Panc1 (cell line): ENCODE measurements around the gene FCAMR. TPM values are rescaled to one million over a fixed set of nuclear protein-coding genes. Genes with fewer than 3 reads are reported as not detected.
A peak's percentile ranks its signal among the peaks of the same experiment; 100 is the strongest.

Experiments
- ATAC-seq: fragments of 200-7000 bp; cut with Tn5 transposase; 2 replicates; pipeline ENCODE4 v1.9.1; 2020; ENCODE audit warnings: mild to moderate bottlenecking, moderate library complexity
- BruUV-seq: library from RNA; stranded (reverse); fragments of 400-500 nt; replicated peaks from 2 replicates; lab custom pipeline; 2021; lab: Mats Ljungman, UMichigan
- CTCF ChIA-PET: fragments of 300-600 bp; sonication (Branson Sonifier 250); formaldehyde crosslinking; loops from one replicate; lab custom pipeline; 2022; ENCODE audit warnings: antibody characterized with exemption; lab: Charles Lee
- POLR2A ChIA-PET: fragments of 300-600 bp; sonication (Branson Sonifier 250); formaldehyde crosslinking; loops from one replicate; lab custom pipeline; 2022; ENCODE audit warnings: antibody characterized with exemption; lab: Charles Lee
- DNase-seq: peaks from one replicate; pipeline ENCODE4 v3.0.0-alpha.2; 2010; ENCODE audit warnings: low read depth, low spot score
- H3K27ac ChIP-seq: 2 replicates; pipeline ENCODE4 v1.5.1; 2011; ENCODE audit warnings: mild to moderate bottlenecking, low read length, inconsistent platforms
- H3K27me3 ChIP-seq: fragments of 200-500 bp; sonication (Bioruptor generic); 2 replicates; pipeline ENCODE4 v1.6.0; 2014; ENCODE audit warnings: low read length, inconsistent platforms; ENCODE audit not compliant: control insufficient read depth, insufficient read depth
- H3K36me3 ChIP-seq: fragments of 200-500 bp; sonication (Bioruptor generic); 2 replicates; pipeline ENCODE4 v1.5.1; 2014; ENCODE audit warnings: inconsistent platforms, mild to moderate bottlenecking, low read length, moderate library complexity; ENCODE audit not compliant: control insufficient read depth, insufficient read depth
- H3K4me1 ChIP-seq: 2 replicates; pipeline ENCODE4 v1.5.1; 2011; ENCODE audit warnings: inconsistent platforms, mild to moderate bottlenecking, low read length, moderate library complexity; ENCODE audit not compliant: control insufficient read depth, insufficient read depth
- H3K4me3 ChIP-seq, 2 experiments: 2 replicates each; pipeline ENCODE4 v1.5.1; 2011 to 2012; ENCODE audit warnings: low read depth in 2 of 2, low read length in 2 of 2, mild to moderate bottlenecking in 2 of 2, inconsistent platforms in 1 of 2, moderate library complexity in 1 of 2
- H3K9me3 ChIP-seq: fragments of 200-500 bp; sonication (Bioruptor generic); 2 replicates; pipeline ENCODE4 v1.5.1; 2014; ENCODE audit warnings: low read depth, mild to moderate bottlenecking, inconsistent platforms, low read length, moderate library complexity; ENCODE audit not compliant: control insufficient read depth, insufficient read depth
- POLR2AphosphoS5 ChIP-seq: IDR thresholded peaks from 2 replicates; pipeline ENCODE4 v1.6.1; 2012; ENCODE audit warnings: mild to moderate bottlenecking, low read depth, low read length, moderate library complexity
- SIN3A ChIP-seq: IDR thresholded peaks from 2 replicates; pipeline ENCODE4 v1.6.1; 2012; ENCODE audit warnings: low read depth, mild to moderate bottlenecking, low read length, moderate library complexity, borderline replicate concordance; ENCODE audit not compliant: insufficient read depth
- TCF7L2 ChIP-seq: IDR thresholded peaks from 2 replicates; pipeline ENCODE4 v1.6.1; 2011; ENCODE audit warnings: mild to moderate bottlenecking, low read depth, low read length, inconsistent platforms
- in situ Hi-C: cut with HindIII; loops from 2 replicates; pipeline ENCODE4 v1.10.0; 2016; ENCODE audit warnings: low sequenced_read_pairs, low pct_unique_long_range_greater_than_20kb
- intact Hi-C: fragments of 100-400 bp; cut with micrococcal nuclease; formaldehyde crosslinking; loops from one replicate; pipeline ENCODE4 v1.10.0; 2022; ENCODE audit not compliant: unreplicated experiment
- total RNA-seq: library from RNA; stranded (reverse); gene quantifications from one replicate; pipeline ENCODE4 v1.2.1, GENCODE V29; 2021; ENCODE audit not compliant: unreplicated experiment
- TF ChIP-seq, protein P1 (sequence below), 2 experiments: IDR thresholded peaks; 2 replicates each; pipeline ENCODE4 v1.6.1; 2011 to 2012; ENCODE audit warnings: low read depth in 2 of 2, control low read depth in 1 of 2, low read length in 1 of 2, mild to moderate bottlenecking in 1 of 2, moderate library complexity in 1 of 2; ENCODE audit not compliant: insufficient read depth in 1 of 2
- TF ChIP-seq, protein P2 (sequence below): fragments of 450-650 bp; IDR thresholded peaks from 2 replicates; pipeline ENCODE4 v1.5.1; 2017; ENCODE audit warnings: mild to moderate bottlenecking

Gene FCAMR
- total RNA-seq, 1 experiment from 2014 or later: not detected

DNA sequence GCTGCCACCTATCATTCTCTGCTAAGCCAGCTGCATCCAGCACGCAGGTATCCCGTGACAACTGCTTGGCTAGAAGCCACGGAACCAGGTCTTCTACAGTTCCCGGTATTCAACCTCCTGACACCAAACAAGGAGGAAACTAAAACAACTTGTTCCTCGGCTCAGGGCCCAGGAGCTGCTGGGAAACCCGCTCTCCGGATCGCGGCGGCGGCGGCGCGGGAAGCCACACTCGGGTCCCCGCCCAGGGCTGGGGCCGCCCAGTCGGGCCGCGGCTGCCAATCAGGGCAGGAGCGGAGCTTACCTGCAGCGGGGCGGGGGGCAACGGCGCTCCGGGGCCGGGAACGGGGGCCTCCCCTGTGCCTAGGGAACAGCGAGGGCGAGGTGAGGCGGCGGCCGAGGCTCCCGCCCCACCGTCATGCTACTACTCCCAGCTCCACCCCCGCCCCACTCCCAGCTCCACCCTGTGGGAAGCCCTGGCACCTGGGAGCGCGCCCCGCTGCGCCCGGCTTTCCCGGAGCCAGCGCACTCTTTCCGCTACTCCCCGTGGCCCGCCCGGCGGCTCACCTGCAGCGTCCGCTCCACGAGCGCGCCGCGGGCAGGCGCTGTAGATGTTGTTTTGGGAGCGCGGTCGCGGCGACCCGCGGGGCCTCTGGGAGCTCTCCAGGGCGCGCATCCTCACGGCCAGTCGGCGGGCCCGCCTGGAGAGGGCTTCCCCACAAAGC lies 60.9 kb downstream of the FCAMR start:
- in situ Hi-C loops (no loop called here), intact Hi-C loops (no loop called here)
- peaks cover 21% of the 10 kb centered on the region for H3K27me3 ChIP-seq
- TF ChIP-seq, protein P1, sequence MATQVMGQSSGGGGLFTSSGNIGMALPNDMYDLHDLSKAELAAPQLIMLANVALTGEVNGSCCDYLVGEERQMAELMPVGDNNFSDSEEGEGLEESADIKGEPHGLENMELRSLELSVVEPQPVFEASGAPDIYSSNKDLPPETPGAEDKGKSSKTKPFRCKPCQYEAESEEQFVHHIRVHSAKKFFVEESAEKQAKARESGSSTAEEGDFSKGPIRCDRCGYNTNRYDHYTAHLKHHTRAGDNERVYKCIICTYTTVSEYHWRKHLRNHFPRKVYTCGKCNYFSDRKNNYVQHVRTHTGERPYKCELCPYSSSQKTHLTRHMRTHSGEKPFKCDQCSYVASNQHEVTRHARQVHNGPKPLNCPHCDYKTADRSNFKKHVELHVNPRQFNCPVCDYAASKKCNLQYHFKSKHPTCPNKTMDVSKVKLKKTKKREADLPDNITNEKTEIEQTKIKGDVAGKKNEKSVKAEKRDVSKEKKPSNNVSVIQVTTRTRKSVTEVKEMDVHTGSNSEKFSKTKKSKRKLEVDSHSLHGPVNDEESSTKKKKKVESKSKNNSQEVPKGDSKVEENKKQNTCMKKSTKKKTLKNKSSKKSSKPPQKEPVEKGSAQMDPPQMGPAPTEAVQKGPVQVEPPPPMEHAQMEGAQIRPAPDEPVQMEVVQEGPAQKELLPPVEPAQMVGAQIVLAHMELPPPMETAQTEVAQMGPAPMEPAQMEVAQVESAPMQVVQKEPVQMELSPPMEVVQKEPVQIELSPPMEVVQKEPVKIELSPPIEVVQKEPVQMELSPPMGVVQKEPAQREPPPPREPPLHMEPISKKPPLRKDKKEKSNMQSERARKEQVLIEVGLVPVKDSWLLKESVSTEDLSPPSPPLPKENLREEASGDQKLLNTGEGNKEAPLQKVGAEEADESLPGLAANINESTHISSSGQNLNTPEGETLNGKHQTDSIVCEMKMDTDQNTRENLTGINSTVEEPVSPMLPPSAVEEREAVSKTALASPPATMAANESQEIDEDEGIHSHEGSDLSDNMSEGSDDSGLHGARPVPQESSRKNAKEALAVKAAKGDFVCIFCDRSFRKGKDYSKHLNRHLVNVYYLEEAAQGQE (IDR thresholded peaks at IDR 0.05; ENCODE audit: insufficient read depth in 1 of 2, low read depth in 2 of 2, low read length in 1 of 2): no peak
- TF ChIP-seq POLR2AphosphoS5: no peak
- TF ChIP-seq TCF7L2: no peak
- no peak for TF ChIP-seq SIN3A
- TF ChIP-seq, protein P2, sequence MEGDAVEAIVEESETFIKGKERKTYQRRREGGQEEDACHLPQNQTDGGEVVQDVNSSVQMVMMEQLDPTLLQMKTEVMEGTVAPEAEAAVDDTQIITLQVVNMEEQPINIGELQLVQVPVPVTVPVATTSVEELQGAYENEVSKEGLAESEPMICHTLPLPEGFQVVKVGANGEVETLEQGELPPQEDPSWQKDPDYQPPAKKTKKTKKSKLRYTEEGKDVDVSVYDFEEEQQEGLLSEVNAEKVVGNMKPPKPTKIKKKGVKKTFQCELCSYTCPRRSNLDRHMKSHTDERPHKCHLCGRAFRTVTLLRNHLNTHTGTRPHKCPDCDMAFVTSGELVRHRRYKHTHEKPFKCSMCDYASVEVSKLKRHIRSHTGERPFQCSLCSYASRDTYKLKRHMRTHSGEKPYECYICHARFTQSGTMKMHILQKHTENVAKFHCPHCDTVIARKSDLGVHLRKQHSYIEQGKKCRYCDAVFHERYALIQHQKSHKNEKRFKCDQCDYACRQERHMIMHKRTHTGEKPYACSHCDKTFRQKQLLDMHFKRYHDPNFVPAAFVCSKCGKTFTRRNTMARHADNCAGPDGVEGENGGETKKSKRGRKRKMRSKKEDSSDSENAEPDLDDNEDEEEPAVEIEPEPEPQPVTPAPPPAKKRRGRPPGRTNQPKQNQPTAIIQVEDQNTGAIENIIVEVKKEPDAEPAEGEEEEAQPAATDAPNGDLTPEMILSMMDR: no peak
- peak overlapping the region; percentile 46 to 52 for H3K4me3 ChIP-seq
- no peaks in the 10 kb centered on the region for H3K4me1 ChIP-seq
- POLR2A ChIA-PET: interaction anchor here (0.6 kb wide), 1 partner anchor 279 kb away, joined by 6 read pairs; no protein-coding TSS in a partner anchor
- CTCF ChIA-PET: interaction anchor here (0.6 to 1.8 kb wide), 2 partner anchors 32 to 175 kb away, joined by 3 to 8 read pairs; no protein-coding TSS in a partner anchor
- no peaks in the 10 kb centered on the region for H3K36me3 ChIP-seq
- ATAC-seq (peak; percentile 70), DNase-seq (no peak)
- no TSS peak for BruUV-seq
- no peak overlapping the region for H3K27ac ChIP-seq
- no peaks in the 10 kb centered on the region for H3K9me3 ChIP-seq

DNA sequence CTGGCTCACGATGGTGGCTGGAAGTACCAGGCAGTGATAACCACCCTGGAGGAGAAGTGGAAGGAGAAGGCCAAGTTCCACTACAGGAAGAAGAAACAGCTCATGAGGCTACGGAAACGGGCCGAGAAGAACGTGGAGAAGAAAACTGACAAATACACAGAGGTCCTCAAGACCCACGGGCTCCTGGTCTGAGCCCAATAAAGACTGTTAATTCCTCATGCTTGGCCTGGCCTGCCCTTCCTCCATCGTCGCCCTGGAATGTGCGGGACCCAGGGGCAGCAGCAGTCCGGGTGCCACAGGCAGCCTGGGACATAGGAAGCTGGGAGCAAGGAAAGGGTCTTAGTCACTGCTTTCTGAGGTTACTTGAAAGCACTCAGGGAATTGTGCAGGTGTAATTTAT lies 62.2 kb downstream of the FCAMR start:
- Histone ChIP-seq H3K27ac (no peak overlapping the region), H3K36me3 (no peaks in the 10 kb centered on the region), H3K4me1 (no peaks in the 10 kb centered on the region), H3K9me3 (no peaks in the 10 kb centered on the region), H3K27me3 (peaks cover 20% of the 10 kb centered on the region), H3K4me3 (no peak overlapping the region)
- DNase-seq: no peak
- in situ Hi-C loops: no loop called here
- no TSS peak for BruUV-seq
- TF ChIP-seq, protein P1 (IDR thresholded peaks at IDR 0.05; ENCODE audit: insufficient read depth in 1 of 2, low read depth in 2 of 2, low read length in 1 of 2): no peak
- TF ChIP-seq SIN3A (no peak), POLR2AphosphoS5 (no peak), TCF7L2 (no peak)
- TF ChIP-seq, protein P2: no peak
- no peak for ATAC-seq
- POLR2A ChIA-PET: no interaction called here
- CTCF ChIA-PET: no interaction called here
- intact Hi-C loops: no loop called here
